Activated T-cell treated with anti-CD3 and anti-CD28 coated beads for 24 hours (primary cell): Measurements from ENCODE around the gene AUNIP.

Experiments used
- DNase-seq: peaks from one replicate; pipeline ENCODE4 v3.0.0-alpha.2; 2020; ENCODE audit warnings: low read depth

AUNIP gene

GRCh38 chr1:25828491-25828890 is 30.8 kb downstream of the AUNIP start:
- DNase-seq, result no peak

DNA sequence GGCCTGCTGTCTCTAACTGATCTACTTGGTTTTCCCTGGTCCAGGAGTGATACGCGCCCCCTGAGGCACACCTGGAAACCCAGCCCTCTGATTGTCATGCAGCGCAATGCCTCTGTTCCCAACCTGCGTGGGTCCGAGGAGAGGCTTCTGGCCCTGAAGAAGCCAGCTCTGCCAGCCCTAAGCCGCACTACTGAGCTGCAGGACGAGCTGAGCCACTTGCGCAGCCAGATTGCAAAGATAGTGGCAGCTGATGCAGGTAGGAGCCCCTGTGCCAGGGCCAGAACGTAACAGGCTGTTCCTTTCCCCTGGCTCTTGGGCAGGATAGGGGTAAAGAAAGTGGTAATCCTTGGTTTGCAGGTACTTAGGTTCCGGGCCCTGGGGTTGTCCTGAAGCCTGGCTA is 32.7 kb downstream of the AUNIP start:
- no peak for DNase-seq

DNA sequence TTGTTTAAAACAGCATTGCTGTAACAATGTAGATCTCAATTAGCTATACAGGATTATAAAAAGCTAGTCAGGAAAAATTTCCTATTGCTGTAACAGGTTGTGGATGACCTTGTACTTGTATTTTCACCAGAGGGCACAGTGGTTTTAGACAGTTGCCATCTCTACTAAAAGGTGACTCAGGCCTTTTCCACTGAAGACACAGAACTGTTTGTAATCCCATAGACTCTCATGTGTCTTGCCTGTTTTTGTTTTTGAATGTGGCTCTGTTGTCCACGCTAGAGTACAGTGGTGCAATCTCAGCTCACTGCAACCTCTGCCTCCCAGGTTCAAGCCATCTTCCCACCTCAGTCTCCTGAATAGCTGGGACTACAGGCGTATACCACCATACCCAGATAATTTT is 33.7 kb downstream of the AUNIP start:
- no peak for DNase-seq

DNA sequence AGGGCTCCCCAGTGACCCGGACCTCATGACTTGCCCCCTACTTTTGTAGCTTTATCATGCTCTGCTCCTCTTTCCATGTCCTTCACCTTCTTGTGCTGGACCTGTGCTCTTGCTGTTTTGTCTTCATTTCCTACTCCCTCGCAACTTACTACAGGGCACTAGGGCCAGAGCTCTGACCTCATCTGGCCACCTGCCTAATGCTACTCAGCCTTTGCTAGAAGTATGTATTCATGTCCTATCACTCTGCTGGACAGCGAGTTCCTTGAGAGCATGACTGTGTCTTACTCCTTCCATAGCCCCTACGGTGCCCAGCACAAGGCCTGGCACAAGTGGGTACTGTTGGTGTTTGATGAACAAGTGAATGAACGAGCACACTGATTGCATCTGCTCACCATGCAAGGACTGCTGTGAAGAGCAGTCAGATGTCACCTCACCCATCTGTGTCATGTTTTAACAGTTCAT is 37.6 kb downstream of the AUNIP start:
- no peak for DNase-seq

GRCh38 chr1:25821112-25821476 is 38.2 kb downstream of the AUNIP start:
- no peak for DNase-seq

DNA sequence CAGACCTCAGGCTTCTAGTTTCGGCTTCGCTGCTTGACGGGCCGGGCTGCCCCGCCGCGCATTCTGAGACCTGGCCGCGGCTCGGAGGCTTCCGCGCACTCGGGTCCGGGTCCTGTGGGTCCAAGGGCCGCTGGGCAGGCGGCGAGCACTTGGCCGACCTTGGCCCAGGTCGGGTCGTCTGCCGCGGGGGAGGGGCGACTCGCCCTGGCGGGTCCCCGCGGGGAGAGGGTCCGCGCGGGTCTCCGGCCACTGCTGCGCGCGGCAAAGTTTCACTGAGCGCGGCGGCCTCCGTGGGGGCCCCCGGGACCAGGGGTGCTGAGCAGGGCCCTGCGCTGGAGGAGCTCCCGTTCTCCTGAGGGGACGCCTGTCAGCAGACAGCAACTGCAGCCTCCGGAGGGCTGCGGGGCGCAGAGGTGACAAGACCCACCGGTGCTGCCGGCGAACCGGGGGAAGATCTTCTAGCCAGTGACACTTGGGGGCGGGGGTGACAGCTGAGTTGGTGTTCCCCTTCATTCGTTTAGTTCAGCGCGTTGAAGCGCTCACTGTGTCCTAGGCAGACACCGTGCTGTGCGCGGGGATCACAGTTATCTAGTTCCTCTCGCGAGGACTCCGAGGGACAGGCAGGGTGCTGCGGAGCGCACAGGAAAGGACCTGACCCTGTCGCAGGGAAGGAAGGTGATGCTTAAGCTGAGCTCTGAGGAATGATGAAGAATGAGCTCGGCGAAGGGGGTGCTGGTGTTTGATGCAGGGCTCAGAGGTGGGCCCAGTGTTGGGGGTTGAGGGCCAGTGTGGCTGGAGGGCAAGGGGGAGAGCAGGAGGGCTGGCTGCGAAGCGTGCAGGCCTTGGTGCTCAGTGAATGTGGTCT is 38.8 kb downstream of the AUNIP start:
- DNase-seq, result peak; percentile 50

GRCh38 chr1:25819491-25820246 is 39.6 kb downstream of the AUNIP start, which contains the start of gene MTFR1L:
TSS of gene MTFR1L (plus strand) at chr1:25819954. CDS start at chr1:25823105, 3,151 bp downstream.
- peak; percentile 91 for DNase-seq

DNA sequence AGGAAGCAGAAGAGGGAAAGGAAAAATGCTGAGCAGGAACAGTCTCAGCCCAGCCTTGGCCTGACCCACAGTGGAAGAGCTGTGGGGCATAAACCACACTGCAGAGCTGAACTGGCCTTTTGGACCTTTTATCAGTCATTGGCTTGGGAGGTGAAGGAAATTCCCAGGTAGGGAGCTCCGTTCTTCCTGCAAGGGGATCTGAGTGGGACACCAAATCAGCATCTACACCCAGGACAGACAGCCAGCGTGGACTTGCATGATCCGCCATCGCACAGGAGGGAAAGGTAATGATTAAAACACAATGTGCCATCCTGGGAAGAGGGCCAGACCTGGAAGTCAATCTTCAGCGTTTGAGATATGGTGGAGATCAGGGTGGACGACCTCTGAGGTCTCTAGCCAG is 40.7 kb downstream of the AUNIP start:
- DNase-seq, result no peak

GRCh38 chr1:25817840-25818501 is 41.3 kb downstream of the AUNIP start:
- no peak for DNase-seq

GRCh38 chr1:25816112-25816718 is 43.0 kb downstream of the AUNIP start:
- DNase-seq, result no peak

DNA sequence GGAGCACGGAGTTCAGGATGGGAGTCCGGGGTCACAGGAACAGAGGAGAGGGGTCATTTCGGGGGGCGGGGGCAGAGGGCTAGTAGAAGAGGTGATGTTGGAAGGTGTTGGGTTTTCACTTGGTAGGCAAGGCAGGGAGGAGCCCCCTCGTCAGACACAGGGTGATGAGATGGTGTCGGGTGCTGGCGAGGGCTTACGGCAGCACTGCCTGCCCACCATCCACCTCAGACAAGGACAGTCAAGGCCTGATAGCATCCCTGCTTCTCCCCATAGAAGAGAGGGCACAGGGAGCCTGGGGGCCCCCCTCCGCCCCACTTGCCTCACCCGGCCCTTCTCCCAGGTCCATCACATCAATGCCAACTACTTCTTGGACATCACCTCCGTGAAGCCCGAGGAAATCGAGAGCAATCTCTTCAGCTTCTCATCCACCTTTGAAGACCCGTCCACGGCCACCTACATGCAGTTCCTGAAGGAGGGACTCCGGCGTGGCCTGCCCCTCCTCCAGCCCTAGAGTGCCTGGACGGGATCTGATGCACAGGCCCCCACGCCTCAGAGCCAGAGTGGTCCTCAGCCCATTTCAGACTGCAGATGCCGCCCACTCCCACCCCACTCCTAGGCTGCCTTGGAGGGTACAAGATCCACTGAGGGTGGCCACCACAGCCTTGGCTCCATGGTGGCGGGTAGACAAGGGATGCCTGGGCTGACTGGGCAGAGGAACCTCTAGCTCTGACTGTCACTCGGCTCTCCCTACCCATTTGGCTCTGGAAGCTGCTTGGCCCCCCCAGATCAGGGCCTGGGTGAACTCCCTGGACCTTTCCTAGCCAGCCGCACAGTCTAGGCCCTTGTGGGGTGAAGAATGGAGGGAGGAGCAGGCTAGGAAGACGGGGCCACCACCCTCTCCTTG is 43.8 kb downstream of the AUNIP start:
- no peak for DNase-seq

- DNase-seq, result no peak
These were observed 44.6 kb downstream of the AUNIP start for GRCh38 chr1:25814549-25815087.

- DNase-seq, result no peak
These were observed 45.4 kb downstream of the AUNIP start for GRCh38 chr1:25813734-25814471.

DNA sequence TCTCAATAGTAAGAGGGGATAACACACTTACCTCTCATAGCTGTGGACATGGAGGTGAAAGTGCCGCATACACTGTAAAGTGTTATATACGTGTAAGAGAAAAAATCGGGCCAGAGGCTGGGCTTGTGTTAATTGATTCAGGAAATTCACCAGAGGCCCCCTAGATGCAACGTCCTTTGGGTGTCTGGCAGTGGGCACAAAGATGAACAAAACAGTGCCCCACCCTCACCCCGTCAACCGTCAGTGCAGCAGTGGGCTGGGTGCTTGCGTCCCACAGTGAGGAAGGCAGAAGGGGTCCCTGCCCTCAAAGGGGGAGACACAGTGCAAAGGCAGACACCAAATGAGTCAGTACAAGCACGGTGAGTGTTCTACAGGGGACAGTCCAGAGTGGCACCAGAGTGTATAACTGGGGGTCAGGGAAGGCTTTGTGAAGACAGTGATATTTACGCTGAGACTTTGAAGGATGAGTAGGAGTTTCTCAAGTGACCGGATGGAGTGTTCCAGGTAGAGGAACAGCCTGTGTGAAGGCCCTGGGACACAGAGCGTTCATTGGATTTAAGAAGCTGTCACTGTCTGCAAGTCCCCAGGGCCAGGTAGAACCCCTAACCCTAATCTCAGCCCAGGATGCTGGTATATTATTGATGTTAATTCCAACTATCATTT is 46.1 kb downstream of the AUNIP start:
- no peak for DNase-seq

GRCh38 chr1:25811384-25812082 is 47.7 kb downstream of the AUNIP start:
- no peak for DNase-seq

DNA sequence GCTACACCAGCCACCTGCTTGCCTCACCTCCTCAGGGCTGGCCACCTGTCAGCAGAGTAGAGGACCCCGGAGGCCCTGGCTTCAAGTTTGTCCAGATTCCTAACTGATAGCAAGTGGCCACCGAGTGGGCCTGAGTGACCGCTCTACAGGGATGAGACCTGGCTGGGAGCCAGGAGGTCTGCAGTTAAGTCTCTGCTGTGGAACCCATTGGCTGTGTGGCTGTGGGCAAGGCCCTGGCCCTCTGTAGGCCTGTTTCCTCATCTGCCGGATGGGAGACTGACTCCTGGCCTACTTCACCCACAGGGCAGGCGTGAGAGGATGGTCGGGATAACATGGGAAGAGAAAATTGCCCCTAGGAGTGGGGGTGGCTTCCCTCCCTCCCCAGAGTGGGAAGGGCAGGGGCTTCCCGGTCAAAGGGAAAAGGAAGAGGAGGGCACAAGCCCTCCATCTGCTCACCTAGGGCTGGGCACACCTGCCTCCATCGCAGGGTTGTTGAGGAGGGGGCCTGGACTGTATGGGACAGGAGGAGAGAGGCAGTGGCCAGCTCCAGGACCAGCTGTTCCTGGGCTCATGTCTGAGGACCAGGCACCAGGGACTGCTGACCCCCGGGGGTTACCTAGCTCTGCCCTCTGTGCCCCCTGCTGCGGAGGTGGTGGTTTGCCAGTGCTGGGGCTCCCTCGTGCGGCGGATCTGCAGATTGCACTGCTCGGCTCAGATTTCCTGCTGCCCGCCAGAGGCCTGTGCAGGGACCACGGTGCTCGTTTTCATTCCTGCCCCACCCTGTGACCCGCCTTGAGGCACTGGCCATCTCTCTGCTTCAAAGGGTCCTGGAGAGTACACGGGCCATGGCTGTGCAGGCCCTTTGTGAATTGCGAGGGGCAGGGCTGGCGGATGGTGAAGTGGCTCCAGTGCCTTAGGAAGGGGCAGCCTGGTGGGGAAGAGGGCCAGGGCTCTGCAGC is 48.6 kb downstream of the AUNIP start:
- DNase-seq, result peak; percentile 70

DNA sequence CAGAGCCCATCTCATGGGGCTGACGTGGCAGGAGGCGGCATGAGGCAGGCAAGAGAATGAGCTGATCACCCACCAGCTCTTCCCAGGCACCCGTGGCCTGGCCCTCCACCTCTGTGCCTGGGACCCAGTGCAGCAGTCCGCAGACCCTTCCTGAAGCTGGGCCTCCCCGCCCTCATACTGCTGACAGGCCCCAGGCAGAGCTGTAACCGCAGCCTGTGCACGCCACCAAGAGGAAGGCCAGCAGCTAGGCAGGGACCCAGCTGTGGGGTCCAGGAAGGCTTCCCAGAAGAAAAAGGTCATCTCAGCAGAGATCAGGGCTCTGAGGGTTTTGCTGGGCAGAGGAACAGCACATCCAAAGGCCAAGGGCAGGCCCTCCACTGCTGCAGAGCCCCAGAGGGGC is 49.3 kb downstream of the AUNIP start:
- no peak for DNase-seq
